GM18907 (cell line): ENCODE data around the gene RAD23B.

ENCODE experiments used
- ATAC-seq: cut with Tn5 transposase; IDR thresholded peaks from one replicate; pipeline ENCODE4 v1.9.1; 2021; ENCODE audit warnings: mild to moderate bottlenecking, moderate library complexity; ENCODE audit not compliant: unreplicated experiment

Gene RAD23B

DNA sequence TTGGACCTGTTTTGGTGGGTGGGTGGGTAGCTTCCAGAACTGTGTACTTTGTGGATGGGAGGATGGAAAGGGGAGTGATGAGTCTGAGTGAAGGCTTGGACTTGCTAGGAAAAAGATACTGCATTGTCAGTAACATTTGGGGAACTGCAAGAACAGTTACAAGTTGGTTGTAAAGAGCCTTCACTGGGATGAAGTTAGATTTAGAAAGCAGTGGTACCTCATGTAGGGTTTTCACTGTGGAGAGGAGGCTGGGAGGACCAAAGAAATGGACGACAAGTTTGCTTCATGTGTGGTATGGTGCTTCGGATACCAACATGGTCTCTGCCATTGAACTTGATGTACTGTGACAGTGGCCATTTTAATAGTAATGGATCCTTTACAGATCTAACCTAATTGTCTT, 50.3 kb downstream of the RAD23B start:
- ATAC-seq = no peak

DNA sequence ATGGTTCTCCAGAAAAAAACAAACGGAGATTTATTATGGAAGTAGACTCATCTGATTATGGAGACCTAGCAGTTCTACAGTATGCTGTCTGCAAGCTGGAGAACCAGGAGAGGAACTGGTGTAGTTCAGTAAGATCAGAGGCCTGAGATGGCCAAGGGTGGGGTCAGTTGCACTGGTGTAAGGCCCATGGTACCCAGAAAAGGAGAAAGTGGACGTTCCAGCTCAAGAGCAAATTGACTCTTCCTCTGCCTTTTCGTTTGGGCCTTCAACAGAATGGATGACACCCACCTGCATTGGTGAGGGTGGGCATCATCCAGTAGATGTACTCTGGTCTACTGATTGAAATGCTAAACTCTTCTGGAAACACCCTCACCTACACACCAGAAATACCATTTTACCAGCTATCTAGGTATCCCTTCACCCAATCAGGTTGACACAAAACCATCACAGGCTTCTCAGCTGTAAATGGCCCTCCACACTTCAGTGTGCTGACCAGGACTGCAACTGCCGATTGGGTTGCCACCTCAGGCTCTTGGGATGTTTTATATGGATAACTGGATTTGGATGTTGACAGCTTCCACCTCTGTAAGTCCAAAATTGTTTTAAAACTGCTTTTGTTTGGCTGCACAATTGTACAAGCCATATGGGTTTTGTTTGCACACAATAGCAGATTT, 51.2 kb downstream of the RAD23B start:
- ATAC-seq = no peak

DNA sequence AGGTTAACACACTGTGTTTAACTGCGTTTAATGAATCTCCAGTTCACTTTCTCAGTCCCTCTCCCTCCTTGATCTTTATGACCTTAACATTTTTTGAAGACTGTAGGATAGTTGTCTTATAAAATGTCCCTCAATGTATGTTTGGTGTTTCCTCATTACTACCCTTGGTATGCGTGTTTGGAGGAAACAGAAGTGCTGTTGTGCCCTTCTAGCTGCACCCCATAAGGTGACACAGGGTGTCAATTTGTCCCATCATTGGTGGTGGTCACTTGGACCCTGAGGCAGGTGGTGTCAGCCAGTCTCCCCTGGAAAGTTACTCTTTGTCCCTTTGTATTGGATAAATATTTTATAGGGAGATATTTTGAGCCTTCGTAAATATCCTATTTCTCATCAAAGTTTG, 52.3 kb downstream of the RAD23B start:
- ATAC-seq = no peak

DNA sequence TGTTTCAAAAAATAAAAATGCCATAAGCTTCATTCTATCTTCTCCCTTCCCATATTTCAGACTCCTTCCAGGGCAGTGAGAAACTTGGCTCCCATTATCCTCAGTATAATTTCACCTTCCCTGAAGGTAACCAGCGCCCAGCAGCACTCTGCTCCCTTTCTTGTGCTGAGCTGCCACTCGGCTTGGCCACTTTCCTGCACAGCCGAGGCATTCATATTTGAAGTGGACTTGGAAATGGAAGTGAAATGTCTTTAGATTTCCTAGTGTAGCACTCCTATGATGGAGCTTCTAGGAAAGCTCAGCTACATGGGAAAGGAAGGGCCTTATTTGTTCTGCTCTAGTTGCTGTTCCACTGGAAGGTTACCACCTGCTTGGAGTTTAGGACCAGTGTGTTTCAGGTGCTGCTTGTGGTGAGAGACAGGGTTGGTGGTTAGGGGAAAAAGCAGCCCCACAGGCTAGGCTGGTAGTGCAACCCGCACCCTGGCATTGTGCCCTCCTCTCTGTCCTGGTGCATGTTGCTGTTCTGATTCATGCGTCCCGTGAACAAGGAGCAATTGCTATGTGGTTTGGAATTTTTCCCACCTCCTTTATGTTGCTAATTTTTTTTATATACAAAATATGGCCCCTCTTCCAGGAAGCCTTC, 53.8 kb downstream of the RAD23B start:
- no peak for ATAC-seq

DNA sequence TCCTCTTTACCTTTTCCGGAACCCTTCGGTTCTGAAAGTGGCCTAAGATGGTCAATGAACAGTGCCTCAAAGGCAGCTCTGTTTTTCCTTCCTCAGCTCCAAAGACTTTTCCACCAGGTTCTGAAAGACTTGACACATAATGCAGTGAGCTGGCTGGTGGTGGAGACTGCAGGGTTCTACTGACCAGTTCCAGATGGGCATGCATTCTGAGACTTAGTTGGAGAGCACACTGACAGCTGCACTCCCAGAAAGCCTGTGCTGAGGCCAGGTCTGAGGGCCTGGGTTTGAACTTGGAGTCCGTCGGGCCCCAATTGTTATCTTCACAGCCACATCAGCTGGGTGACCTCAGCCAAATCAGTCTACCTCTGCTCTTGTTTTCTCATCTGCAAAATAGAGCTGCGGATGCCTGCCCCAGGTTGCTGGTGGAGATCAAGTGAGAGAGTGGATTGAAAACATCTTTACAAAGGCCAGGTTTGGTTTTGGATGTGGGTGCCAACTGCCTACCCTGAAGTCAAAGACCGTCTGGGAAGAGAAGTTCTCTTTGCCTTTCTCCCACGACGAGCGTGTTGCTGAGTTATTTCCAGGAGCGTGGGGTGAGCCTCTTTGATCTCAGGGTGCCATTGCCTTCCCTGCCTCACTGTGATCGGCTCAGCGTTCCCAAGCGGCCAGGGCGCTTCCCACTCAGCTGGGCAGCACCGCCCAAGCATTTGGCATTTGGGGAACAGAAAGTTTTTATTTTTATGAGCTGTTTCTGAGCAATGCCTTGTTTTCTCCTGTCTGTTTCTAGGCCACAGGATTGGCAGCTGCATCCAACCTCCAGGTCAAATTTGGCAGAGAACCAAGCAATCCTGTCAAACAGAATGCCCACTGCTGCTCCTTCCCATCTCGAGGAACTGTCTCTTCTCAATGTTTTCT, 54.9 kb downstream of the RAD23B start:
- no peak for ATAC-seq

DNA sequence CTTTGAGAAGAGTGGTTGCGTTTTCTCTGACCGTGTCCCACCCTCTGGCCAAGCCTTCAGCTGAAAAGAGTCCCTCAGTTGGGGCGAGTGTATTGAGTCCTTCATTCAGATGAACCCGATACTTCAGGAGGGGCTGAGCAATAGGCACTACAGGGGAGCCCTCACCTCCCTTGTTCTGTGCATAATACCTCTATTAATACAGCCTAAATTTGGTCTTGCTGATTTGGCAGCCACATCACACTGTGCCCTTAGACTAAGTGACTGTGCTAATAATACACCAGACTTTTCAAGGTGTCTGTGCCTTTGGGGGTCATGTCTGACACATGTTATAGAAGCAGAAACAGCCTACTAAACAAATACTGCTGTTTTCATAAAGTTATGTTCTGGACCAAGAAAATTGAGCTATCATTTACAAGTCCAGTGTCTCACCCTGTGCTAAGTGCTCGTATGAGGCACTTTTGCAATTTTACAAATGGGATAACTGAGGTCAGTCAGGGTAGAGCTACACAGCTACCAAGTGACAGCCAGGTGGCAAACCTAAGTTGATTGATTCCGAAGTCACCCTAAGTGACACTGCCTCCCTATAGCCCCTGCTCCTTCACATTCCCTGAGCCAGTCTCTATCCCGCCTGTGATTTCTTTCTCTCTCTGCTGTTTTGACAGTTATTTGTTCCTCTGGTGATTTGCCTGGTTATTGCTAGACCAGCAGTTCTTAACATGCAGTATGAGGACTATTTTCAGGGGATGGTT, 56.0 kb downstream of the RAD23B start:
- ATAC-seq = no peak

DNA sequence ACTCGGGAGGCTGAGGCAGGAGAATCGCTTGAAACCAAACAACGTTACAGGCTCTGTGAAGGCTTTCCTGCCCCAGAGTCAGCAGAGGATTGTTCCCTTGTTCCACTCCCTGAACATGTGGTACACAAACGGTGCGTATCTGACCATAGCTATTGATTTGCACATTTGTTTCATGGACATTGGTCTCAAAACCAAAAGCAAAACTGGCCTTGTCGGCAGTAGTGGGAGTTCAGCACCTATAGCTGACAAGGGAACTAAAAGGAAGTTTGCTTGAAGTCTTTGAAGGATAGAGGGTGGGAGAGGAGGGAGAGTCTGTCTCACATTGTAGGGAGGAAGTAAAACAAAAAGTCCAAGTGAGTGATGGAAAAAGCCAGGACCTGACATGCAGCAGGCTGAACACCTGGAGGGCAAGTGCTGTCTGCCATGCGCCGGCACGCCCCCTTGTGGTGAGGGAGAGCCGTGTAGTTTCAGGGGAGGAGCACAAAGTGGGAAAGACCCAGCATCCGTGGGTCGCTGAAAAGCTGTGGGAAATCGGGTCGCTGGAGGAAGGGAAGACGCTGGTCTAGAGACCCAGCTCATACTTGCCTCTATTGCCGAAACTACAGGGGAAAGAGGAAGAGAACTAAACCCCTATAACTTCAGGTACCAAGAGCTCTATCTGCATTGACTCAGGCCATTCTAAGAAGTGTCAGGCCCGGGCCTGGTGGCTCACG, 58.0 kb downstream of the RAD23B start:
- peak; percentile 90 for ATAC-seq

DNA sequence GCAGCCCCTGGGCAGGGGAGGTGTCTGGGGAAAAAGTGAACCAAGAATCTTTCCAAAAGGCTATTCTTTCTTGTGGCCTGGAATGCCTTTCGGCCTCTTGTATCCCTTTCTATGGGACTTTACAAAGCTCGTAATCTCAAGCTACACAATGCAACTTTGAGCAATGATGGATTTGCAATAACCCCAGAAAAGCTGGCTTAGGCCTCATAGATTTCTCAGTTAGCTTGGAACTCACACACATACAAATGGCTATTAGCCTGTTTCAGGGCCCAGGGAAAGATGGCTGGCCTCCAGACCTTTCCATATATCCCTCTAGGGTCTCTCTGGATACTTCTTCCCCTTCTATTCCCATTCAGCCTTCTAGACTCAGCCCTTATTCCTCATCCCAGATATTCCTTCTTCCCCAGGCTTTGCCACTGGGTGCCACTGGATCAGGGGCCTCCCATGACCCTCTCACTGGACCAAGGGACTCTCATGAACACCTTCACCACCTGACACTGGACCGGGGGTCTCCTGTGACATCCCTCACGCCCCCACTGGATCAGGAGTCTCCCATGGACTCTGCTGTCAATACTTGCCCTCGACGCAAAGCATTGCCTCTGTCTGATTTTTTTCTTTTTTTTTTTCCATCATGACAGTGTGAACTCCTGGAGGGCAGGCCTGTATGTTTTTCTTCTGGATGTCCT, 59.5 kb downstream of the RAD23B start:
- no peak for ATAC-seq

DNA sequence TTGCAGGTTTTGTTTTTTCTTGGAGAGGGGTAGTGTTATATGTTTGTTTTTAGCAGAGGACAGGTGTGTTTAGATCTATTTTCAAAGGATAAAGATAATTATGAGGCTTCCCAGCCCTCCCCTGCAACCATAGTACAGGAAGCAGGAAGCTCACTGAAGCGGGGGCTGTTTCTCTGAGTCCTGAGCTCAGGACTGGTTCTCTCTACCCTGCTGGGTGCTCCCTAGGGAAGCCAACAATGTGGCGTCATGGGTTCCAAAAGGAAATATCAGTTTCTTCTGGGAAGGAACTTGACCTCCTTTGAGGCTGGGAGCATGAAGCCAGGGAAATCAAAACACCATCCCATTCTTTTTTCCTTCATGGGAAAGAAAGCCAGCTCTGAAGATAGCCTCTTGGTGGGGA, 62.2 kb downstream of the RAD23B start:
- no peak for ATAC-seq

DNA sequence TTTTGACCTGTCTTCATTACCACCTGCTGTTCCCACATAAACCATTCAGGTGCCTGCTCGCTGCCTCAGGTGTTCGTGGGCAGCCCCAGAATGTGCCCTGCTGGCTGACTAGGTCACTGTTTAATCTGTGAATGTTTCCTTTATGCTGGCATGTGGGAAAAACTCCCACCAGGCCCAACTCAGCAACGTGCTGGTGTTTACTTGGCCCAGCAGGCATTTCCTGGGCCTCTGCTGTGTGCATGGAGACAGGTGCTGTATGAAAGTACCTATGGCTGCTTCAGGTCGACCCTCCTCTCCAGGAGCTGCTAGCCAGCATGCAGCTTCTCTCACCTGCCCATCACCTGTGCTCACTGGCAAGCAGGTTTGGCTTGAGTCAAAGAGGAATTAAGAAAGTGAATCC, 65.8 kb downstream of the RAD23B start:
- no peak for ATAC-seq

DNA sequence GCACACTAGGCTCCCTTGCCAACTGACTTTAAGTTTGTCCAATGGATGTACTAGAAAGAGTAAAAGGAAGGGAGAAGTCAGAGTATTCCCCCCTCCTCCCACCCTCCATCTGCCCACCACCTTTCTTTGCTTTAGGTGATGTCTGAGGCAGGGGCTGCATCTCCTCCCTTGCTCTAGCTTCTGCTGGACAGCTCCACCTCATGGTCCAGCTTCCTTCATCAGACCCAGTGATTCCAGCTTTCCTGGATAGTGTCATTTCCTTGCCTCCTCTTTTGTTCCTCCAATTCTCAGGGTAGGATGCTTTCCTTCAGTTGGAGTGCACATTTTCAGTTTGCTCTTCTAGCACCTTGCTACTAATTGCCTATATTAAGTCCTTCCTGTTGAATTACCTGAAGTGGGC, 67.4 kb downstream of the RAD23B start:
- ATAC-seq = no peak

DNA sequence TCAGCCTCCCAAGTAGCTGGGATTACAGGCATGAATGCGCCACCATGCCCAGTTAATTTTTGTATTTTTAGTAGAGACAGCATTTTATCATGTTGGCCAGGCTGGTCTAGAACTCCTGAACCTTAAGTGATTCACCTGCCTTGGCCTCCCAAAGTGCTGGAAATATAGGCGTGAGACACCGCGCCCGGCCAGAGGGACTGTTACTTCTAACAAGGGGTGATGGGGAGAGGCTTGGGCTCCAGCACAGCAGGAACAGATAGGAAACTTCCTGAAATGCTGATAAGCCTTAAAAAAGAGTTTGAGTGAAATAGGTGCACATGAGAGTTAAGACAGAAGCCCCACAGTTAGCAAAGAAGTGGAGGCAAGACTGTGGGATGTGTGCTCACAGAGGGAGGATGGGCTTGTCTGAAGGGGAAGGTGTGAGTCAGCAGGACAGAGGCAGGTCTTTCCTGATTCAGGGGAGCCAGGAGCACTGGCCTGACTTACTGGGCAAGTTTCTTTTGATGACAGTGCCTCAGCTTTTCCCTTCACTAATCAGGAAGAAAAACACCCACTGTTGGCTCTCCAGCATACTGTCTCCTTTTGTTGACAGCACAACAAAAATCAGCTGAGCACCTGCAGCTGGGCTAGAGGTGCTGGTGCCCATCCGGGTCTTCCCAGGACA, 68.4 kb downstream of the RAD23B start:
- ATAC-seq = no peak

DNA sequence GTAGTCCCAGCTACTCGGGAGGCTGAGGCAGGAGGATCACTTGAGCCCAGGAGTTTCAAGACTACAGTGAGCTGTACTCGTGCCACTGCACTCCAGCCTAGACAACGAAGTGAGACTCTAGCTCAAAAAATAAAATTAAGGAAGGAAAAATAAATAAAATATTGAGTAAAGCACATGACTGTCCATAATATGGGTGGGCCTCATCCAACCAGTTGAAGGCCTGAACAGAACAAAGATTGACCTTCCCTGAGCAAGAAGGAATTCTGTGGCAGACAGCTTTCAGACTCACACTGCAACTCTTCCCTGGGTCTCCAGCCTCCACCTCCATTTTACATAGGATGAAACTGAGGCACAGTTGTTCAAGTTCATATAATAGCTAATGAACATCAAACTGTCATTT, 72.3 kb downstream of the RAD23B start:
- no peak for ATAC-seq

DNA sequence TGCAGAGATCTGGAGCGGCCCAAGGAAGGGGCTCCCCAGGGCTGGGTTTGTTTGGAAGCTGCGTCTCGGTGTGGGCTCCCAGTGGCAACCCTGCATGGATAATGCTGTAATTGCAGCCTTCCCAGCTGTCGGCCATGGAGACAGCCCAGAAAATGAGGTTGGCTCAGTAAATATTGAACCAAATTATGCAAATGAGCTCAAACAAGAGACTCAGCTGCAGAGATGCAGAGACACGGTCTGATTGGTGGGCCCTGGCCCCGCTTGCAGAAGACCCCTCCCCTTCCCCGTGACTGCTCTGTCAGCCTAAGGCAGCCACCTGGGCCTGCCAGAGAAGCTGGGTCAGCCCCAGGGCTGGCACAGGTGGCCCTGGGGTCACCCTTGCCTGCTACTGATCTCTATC, 75.9 kb downstream of the RAD23B start:
- no peak for ATAC-seq

DNA sequence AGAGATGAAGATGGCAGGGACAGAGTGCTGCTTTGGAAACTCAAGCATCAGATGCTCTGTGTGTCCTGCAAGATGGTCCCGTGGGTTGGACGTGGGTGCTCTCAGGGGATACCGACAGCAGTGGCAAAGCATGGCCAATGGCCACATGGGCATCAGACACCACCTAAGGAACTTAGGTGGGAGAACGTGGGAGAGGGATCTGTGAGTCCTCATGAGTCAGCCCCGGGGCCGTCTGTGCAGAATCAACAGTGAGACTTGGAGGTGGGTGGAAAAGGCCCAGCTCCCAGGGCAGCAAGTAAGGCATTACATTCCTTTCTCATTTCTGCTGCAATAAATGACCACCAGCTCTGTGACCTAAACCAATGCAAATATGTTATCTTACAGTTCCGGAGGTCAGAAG, 77.0 kb downstream of the RAD23B start:
- no peak for ATAC-seq

DNA sequence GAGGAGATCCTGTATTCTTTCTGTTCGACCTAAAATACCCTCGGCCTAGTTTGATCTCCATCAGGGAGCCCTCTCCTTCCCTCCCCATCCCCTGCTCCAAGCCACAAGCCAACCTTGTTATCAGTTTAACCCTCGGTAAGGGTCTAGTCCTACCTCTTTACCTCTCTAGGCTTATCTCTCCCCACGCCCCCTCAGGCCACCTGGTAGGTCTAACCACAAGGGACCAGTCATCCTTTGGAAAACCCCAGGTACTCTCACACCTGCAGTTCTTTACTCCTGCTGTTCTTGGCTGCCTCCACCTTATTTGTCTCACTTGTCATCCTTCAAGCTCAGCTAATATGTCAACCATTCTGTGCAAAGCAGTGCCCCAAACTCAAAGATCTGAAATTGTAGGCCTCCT, 78.7 kb downstream of the RAD23B start:
- no peak for ATAC-seq

DNA sequence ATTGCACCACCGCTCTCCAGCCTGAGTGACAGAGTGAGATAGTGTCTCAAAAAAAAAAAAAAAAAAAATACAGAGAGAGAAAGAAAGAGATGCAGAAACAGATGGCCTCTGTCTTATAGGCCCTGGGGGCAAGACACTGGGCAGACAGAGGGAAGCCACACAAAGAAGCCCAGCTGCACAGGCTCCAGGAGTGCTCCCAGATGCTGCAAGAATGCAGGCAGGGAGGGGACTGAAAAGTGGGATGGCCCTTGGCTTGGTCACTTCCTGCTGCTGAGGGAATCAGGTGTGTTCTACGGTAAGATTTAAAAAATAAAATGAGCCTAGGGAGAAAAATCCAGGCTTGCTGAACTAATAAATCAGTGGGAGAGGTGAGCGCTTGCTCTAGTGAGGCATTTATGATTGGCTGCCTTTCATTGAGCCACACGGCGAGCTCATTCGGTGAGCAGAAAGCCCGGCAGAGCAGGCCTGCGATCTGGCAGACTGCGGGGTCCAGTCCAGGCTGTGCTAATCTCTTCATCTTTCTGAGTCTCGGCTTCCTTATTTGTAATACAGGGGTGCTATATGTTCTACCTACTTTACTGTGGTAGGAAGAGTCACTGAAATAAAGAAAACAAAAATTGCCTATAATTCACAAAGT, 80.6 kb downstream of the RAD23B start:
- no peak for ATAC-seq

DNA sequence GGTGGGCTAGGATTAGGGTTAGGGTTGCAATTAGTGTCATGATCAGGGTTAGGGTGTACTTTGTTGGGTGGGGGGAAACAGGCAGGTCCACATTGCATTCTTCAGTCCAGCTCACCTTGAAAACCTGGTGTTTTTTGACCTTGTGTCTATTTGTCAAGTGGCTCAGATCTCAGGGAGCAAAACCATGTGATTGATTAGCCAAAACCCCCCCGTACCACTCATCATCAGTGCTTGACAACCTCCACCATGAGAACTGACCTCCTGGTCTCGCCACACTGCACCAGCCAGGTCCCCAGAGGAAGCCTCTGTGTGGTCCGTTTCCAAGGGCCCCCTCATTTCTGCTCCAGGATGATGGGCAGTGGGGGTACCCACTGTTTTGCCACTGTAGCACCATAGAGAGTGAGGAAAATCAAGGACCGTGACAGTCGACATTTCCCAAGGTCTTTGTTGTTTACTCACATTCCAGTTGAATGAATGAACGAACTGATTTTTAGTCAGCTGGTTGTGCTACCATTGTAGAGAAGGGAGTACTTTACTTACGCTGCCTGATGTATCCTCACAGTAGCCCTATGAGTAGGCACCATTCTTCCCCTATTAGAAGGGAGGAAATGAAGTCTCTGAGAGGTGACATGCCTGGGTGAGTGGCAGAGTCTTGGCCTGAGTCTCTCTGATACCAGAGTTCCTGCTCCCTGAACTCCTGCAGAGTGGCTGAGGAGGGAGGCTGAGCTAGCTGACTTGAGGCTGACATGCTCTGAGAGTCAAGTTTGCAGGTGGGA, 84.8 kb downstream of the RAD23B start:
- ATAC-seq = no peak
